ENCODE measurements around the gene RAB31.
"Not testable (repeated sequence)": the region's sequence is repeated elsewhere in the genome, so short reads cannot be mapped to it uniquely, and the experiment has no call there.

The RAB31 gene, protein sequence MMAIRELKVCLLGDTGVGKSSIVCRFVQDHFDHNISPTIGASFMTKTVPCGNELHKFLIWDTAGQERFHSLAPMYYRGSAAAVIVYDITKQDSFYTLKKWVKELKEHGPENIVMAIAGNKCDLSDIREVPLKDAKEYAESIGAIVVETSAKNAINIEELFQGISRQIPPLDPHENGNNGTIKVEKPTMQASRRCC

DNA sequence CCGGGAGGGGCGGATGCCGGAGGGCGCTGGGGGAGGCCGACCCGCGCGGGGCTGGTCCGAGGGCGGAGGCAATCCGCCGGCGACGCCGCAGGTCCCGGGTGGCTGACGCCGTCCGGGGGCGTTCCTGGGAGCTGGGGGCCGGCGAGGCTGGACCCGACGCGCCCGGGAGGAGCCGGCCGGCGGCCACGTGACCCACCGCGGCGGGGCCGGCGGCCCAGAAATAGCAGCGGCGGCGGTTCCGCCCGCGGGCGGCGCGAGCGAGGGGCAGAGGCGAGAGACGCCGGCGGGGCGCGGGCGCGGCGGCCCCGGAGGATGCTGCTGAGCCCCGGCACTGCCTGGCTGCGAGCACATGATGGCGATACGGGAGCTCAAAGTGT is at the start of gene RAB31:
Gene RAB31, plus strand, starts transcription at position 245 of the 377 bp plus-strand sequence. Its CDS starts 105 bp downstream, at position 350.
- DNase-seq, result peak; percentile 23

DNA sequence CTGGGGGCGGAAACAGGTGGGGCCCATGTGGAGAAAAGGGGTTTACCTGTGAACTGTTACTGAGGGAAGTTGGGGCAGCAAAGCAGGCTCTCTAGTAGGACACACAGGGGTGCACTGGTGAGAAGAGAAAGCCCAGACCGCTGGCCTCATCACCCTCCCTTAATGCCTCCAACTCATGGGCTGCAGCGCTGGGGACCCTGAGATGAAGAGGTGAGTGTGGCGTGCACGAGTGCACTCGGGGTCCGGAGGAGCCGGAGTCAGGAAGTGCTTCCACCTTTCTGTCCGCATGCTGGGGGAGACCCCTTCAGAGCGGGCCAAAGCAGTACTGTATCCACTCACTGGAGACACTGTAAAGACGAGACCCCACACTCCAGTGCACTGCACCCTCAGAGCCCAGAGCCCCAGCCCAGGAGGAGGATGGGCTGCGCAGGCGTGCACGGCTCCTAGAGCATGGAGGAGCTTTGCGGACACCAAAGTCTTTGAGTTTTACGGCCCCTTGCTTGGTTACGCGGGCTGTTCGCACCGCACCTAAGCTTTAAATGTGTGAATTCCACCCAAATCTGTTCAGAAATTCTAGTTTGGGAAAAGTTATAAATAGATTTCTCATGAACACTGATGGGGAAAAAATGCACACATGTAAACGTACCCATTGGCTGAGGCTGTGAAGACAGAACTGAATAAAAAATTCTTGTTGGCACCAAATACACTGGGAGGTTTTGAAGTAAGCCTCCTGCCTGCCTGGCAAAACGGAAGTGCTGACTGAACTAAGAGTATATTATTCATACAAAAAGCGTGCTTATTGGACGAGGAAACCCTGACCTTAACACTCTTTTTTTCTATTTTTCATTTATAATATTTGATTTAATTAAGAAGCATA is 48.4 kb upstream of the RAB31 start:
- no peak for DNase-seq

DNA sequence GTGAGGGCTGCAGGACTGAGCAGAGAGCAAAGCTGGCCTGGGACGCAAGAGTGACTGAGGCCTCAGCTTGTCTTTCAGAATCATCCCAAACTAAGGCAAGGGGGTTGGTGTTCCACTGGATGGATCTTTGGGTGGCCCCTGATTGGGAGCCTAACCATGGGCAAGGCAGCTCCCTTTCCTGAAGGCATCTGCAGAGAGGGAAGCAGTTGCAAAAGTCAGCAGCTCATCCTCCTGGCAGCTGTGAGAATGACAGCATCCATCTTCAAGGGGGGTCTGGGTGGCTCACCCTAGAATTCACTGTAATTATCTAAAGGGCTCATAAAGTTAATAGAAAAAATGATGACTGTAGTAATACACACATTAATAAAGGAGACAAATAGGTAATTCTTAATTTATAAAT is 46.5 kb upstream of the RAB31 start:
- no peak for DNase-seq

DNA sequence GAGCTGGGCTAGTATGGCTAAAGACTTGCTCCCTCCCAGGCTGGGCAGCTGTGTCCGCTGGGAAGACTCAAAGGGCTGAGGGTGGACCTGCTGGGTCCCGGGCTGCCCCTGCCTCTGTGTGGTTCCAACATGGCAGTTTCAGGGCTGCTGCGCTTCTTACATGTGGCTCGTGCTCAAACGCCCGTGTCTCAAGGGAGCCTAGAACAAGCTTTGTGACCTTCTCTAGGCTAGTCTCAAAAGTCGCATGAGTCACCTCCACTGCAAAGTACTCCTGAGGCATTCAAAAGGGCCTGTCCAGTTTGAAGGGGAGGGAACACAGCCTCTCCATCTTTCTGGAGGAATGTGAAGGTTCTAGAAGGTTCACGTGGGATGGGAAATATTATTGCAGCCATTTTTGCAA is 44.7 kb upstream of the RAB31 start:
- no peak for DNase-seq

- DNase-seq, result no peak
Measured at GRCh38 chr18:9665314-9665713, 42.8 kb upstream of the RAB31 start.

DNA sequence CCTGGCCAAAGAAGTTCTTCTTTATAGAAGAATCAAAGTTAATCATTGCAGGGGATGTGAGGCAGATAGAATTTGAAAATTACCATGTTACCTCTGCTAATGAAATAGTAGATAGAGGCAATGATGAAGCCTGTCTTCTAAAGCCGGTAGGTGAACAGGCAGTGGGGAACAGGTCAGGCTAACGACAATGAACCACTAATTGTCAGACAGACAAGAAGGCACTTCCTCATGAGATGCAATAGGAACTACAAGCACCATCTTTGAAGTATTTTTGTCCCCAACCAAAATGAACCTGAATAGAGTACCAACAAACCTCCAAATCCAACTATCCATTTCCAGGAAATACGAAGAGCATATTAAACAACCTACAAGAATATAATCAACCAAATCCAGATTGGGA is 41.6 kb upstream of the RAB31 start:
- DNase-seq, result no peak

- no peak for DNase-seq
Measured at GRCh38 chr18:9669016-9669415, 39.1 kb upstream of the RAB31 start.

GRCh38 chr18:9671214-9671613 is 36.9 kb upstream of the RAB31 start:
- DNase-seq, result no peak

- no peak for DNase-seq
Measured at GRCh38 chr18:9673296-9674251, 34.5 kb upstream of the RAB31 start.

DNA sequence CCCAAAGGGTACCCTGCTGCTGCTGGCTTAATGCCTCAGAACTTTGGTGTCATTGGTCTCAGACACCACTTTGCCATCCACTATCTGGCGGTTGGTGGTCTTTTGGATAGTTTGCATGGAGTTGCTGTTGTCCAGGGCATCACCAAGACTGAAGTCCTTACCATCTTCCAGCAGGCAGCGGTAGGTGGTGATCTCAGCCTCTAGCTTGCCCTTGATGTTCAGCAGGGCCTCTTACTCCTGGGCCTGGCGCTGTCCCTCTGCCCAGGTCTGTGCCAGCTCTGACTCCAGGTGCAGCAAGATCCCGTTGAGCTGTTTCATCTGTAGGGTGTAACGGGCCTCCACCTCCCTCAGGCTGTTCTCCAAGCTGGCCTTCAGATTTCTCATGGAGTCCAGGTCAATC is 29.9 kb upstream of the RAB31 start:
- not testable (repeated sequence) for DNase-seq

GRCh38 chr18:9679125-9679524 is 29.0 kb upstream of the RAB31 start:
- DNase-seq, result no peak

- no peak for DNase-seq
Measured at GRCh38 chr18:9681217-9681616, 26.9 kb upstream of the RAB31 start.

DNA sequence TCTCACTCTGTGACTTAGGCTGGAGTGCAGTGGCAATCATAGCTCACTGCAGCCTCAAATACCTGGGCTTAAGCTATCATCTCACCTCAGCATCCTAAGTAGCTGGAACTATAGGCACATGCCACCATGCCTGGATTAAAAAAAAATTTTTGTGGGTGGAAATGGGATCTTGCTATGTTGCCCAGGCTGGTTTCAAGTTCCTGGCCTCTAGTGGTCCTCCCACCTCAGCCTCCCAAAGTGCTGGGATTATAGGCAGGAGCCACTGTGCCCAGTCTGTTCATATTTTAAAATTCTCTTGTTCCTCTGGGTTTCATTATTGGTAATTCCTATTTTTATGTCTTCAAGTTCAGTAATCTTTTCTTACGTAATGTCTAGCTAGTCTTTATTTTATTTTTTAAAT is 25.5 kb upstream of the RAB31 start:
- no peak for DNase-seq

- no peak for DNase-seq
Measured at GRCh38 chr18:9683418-9684396, 24.4 kb upstream of the RAB31 start.

- no peak for DNase-seq
Measured at GRCh38 chr18:9684881-9685614, 23.1 kb upstream of the RAB31 start.

DNA sequence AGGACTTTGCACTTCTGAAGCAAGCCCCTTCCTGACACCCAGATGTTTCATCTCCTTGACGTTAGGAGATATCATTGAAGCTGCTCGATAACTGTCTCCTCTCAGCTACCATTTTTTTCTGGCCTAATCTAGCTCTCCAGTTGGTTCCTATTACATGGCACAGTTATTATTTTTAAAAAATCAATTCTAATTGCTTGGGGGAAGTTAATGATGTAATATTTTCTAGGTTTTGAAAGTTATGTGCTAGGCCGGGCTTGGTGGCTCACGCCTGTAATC is 22.5 kb upstream of the RAB31 start:
- no peak for DNase-seq

GRCh38 chr18:9688036-9688741 is 19.9 kb upstream of the RAB31 start:
- DNase-seq, result no peak

DNA sequence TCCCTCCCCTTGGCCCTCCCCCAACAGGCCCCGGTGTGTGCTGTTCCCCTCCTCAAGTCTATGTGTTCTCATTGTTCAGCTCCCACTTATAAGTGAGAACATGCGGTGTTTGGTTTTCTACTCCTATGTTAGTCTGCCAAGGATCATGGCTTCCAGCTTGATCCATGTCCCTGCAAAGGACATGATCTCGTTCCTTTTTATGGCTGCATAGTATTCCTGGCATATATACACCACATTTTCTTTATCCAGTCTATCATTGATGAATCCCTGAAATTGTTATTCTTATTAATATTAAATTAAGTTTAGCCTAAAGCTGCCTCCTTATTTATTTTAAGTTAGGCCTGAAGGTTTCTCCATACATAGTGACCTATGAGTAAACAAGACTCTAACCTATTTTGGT is 18.8 kb upstream of the RAB31 start:
- DNase-seq, result no peak

GRCh38 chr18:9690418-9691188 is 17.5 kb upstream of the RAB31 start:
- no peak for DNase-seq

DNA sequence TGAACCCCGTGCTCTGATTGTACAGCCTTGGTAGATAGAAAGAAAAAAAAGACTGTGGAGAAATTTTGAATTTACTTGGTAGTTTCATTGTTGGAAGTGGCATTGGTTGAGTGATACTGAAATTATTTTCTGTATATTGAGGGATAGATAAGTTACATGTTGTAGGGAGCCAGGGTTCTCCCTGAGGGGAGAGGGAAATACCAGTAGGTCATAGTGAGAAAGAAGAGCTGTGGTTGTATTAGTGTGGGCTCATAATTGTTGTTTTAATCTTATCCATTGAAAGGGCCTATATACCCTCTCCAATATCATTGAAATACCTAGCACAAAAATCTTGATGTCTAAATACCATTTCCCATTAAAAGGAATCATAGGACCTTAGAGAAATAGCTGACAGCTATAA is 16.9 kb upstream of the RAB31 start:
- DNase-seq, result no peak

All from NCI-H345 (cell line).